NCI-H1417 (cell line): ENCODE measurements around the gene FOXO3.
"Not testable (repeated sequence)": the region's sequence is repeated elsewhere in the genome, so short reads cannot be mapped to it uniquely, and the experiment has no call there.

Experiments used
- DNase-seq, 3 experiments: peaks; one replicate each; lab custom pipeline; 2025; lab: John Stamatoyannopoulos, UW

The FOXO3 gene

GRCh38 chr6:108683976-108684375 lies 123.3 kb downstream of the FOXO3 start:
- not testable (repeated sequence) for DNase-seq

- DNase-seq, result peak in 1 of 3 experiments; percentile 30
Observed at GRCh38 chr6:108684771-108685329, 124.1 kb downstream of the FOXO3 start.

DNA sequence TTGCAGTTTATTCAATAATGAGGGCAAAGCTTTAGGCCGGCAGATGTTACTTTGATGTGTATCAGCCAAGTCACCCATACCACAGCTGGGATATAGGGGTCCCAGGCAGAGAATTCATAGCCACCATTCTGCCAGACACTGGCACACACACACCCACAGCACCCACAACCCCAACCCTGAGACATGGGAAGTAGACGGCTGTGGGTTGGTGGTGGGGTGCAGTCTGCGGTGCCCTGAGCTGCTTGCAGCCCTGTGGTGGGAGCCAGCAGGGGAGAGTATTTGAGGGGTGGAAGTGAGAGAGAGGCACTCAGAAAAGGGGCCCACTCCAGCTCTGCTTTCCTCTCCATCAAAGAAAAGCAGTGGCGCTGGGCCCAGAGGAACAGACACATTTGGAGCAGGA lies 125.3 kb downstream of the FOXO3 start:
- no peak for DNase-seq

DNA sequence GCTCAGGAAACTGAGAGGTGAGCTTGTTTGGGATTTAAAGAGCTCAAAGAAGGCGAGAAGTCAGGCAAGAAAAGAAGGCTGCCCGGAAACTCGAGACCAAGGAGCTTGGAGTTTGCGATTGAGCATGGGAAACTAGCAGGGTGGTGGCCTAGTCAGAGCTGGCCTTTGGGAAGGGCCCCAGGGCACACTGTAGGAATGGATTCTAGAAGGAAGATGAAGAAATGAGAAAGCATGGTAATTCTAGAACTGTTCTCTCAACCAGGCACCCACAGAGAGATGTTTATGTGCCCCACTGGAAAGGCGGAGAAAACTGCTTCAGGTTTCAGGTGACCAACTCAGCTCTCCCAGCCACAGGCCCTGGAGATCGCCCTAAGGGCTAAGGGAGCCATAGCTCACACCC lies 126.2 kb downstream of the FOXO3 start:
- DNase-seq, result no peak

DNA sequence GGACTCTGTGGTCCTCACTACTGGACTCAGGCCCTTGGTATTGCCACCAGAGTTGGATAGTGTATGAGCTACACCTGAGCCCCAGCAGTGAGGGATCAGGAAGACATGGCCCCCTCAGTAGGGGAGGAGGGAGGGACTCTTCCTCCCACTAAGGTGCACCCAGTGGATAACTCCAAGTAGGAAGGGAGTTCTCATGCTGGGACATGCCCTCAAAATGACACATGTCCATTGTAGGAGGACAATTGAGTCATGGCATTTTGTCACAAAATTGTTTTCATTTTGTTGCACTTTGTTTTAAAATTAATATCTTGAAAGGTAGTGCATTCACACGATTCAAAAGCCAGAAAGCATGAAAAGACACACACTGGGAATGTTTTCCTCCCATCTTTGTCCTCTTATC lies 127.2 kb downstream of the FOXO3 start:
- no peak for DNase-seq

GRCh38 chr6:108689272-108690161 lies 128.8 kb downstream of the FOXO3 start:
- no peak for DNase-seq

GRCh38 chr6:108690326-108691049 lies 129.8 kb downstream of the FOXO3 start:
- DNase-seq, result no peak

- no peak for DNase-seq
Observed at GRCh38 chr6:108693430-108694154, 132.9 kb downstream of the FOXO3 start.

- DNase-seq, result no peak
Observed at GRCh38 chr6:108694816-108695215, 134.1 kb downstream of the FOXO3 start.

DNA sequence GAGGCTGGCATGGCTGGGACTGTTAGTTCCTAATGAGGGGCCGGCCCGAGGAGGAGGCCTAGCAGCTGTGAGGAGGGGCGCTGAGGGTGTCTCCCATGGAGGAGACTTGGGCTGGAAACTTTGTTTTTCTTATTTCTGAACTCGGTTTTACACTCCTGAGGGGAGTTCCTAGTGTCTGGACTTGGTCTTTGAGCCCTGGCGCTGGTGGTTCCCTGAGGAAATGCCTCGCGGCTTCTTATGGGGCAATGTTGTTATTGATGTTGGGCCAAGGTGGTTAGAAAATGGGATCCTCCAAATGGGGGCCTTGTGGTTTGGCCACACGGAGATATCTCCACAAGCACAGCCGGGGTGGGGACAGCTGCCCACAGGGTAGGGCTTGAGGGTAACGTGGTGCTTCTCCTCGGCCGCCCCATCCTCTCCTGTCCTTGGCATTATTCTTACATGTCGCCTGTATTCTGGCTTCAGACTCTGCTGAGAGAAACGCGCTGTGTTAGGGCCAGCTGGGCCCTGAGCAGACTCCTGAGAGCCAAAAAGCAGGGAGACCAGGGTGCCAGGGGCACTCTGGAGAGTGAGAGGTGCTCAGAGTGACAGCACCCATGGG lies 136.9 kb downstream of the FOXO3 start:
- DNase-seq, result peak in 1 of 3 experiments; percentile 16

- DNase-seq, result no peak
Observed at GRCh38 chr6:108698593-108699289, 138.0 kb downstream of the FOXO3 start.

DNA sequence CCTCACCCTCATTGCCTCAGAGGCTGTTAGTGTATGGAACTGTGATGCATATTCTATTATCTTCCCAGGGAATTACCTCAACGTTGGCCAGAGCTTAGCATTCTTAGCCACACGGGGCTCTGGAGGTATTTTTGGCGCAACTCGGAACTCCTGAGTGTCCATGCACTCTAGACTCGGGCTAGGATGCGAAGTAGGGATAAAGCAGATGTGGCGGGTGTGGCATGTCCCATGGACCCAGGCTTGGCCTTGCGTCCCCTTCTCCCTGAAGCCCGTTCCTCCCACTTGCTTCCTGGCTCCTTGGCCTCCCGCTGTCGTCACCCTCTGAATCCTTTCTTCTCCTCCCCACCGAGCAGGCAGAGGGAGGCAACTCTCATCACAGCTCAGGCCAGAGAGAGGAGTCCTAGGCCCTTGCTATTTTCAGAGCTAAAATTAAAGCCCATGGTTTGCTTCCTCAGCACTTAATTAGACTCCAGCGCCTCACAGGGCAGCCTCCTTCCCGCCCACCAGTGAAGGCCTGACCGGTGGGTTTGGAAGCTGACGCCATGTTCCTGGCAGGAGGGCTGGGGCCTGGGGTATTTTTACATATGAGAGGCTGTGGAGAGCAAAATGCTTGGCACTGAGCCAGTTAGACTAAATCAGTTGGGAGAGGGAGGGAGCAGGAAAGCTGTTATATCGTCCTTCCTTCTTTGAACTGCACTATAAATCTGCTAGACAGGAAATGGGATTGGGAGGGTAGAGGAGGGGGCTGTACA lies 138.7 kb downstream of the FOXO3 start:
- peak; percentile 11 to 84 (median 53) for DNase-seq

GRCh38 chr6:108702106-108702851 lies 141.6 kb downstream of the FOXO3 start:
- no peak for DNase-seq

DNA sequence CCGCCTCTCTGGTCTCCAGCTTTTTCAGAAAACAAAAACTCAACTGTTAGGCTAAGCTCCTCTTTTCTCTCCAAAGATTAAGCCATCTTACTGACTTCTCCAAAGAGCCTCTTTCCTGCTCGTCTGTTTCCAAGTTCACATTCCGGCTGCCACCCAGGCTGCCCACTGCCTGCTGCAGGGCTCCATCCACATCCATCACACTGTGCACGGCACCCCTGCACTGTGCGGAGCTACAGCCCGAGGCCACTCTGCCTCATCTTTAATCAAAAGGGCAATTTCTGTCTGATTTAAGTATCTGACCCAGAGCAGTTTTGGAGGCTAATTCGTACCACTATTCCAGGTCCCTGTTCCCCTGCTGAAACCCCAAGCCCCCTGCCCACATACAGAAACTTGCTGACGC lies 145.9 kb downstream of the FOXO3 start:
- DNase-seq, result no peak

DNA sequence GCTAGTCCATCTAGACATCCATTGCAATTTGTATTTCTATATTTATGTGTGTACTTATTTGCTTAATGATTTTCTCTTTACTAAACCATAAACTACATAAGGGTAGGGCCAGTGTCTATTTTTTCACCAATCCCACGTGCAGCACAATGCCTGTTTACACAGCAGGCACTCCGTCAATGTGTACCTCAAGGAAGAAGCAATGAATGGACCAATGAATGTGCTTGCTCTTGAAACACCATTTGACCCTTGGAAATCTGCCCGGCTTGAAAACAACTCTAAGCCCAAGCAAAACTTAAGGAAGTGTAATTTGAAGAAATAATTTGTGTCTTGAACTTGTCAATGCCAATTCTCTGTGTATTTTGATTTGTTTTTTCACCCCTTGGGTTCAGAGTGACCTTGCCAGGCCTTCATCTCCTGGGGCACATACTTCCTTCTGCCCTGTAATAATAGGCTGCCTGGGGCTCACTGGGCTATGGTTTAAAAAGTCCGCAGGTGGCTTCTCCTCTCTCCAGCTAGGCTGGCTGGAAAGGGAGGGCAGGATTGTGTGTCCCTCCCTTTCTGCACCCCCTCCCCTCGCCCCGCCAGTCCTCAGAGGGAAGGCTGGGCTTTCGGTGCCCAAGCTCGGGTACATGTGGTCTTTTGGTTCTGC lies 146.7 kb downstream of the FOXO3 start:
- peak in 2 of 3 experiments; percentile 4 to 49 for DNase-seq

GRCh38 chr6:108710030-108710429 lies 149.3 kb downstream of the FOXO3 start:
- no peak for DNase-seq

DNA sequence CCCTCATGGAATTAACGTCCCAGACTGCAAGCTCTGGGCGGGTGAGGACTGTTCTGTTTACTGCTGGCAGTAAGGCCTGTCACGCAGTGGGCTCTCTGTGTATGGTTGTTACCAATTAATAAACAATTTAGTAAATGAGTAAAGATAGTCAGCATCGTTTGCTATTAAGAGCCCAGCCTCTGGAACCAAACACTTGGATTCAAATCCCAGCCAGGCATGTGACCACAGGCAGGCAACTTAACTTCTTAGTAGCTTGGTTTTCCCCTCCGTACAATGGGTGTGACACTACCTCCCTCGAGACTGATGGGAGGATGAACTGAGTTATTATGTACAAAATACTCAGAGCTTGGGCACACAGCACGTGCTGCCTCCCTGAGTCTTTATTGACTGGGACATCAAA lies 149.8 kb downstream of the FOXO3 start:
- DNase-seq, result no peak

GRCh38 chr6:108711071-108711470 lies 150.4 kb downstream of the FOXO3 start:
- DNase-seq, result no peak

- DNase-seq, result no peak
Observed at GRCh38 chr6:108711826-108712225, 151.1 kb downstream of the FOXO3 start.
